HG03025 (cell line): ENCODE measurements around the gene PAWR.

Experiments used
- ATAC-seq: cut with Tn5 transposase; IDR thresholded peaks from one replicate; pipeline ENCODE4 v1.9.1; 2021; ENCODE audit warnings: mild to moderate bottlenecking, moderate library complexity; ENCODE audit not compliant: unreplicated experiment, low FRiP score

PAWR gene, protein sequence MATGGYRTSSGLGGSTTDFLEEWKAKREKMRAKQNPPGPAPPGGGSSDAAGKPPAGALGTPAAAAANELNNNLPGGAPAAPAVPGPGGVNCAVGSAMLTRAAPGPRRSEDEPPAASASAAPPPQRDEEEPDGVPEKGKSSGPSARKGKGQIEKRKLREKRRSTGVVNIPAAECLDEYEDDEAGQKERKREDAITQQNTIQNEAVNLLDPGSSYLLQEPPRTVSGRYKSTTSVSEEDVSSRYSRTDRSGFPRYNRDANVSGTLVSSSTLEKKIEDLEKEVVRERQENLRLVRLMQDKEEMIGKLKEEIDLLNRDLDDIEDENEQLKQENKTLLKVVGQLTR

DNA sequence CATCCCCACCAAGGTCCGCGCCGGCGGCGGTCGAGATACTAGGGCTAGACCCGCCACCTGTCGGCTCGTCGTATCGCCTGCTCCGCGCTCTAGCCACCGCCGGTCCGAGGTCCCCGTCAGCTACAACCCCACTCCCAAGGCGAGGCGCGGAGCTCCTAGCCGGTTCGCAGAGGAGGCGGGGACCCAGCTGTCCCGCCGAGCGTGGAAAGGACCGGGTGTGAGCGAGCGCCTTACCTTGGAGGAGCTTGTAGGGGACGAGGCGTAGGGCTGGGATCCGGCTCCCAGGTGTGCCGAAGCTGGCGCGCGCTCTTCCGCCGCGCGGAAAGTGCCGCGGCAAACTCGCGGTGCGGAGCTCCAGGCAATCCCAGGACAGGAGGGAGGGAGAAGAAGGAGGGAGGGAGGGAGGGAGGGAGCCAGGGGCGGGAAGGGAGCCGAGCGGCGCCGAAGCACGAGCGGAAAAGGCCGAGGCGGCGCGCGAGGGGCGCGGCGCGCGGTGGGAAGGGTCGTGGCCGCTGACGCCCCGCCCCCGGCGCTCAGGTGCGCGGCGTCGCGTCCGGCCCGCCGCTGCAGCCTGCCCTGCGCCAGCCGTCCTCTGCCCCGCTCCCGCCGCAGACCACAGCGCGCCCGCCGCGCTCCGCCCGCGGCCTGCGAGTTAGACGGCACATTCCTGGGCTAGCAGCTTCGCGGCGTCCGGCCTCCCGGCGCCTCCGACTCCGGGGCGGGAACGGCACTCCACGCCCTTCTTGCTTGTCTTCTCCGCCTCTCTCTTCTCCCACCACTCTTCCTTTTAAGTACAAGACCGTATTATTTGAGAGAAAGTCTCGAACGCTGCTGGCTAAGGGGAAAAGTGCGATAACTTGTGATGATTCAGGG lies at the start of gene PAWR:
Gene PAWR (minus strand): TSS at position 327 of the 873 bp plus-strand sequence. CDS start 720 bp downstream, outside the sequence.
- ATAC-seq = peak; percentile 58

DNA sequence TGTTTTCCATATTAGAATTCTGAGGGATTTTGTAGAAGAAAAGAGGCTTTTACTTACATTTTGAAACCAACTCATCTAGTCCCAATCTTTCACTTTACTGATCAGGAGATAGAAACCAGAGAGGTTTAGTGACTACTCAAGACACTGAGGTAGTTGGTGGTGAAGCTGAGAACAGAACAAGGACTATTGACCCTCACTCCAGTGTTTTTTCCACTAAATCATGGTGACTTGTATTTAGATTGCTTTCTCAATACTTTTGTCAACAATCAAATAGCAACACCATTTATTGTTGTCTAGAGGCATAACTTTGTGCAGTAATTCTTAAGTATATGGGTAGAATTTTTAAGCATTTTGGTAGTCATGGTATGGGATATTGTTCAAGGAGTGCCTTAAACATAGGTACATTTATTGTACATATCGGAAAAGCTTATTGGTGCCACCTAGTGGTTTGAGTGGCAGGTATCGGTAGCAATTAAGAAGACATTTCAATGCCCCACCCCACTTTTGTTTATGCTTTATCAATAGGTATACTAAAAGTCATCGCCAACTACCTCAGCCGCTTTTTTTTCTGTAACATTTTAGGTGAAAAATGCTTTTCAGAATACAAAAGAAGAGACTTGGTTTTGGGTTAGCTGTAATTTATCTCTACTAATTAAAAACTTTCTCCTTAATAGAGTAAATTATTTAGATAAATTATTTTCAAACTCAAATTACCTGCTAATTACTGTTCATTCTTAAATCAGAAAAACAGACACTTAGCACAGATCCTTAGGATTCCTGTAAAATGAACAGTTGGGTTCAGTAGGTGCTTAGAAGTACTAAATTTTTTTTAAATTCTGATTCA lies 47.3 kb upstream of the PAWR start:
- ATAC-seq = peak; percentile 85

DNA sequence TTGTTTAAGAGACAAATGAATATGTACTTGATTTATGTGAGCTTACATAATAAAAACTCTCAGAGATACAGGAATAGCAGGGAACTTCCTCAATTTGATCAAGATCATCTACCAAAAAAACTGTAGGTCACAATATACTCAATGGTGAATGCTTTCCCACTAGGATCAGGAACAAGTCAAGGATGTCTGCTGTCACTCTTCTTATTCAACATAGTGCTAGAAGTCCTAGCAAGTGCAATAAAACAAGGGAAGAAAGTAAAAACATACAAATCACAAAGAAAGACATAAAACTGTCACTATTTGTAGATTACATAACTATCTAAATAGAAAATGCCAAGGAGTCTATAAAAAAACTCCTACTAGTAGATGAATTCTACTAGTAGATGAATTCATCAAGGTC lies 41.9 kb upstream of the PAWR start:
- ATAC-seq = no peak

DNA sequence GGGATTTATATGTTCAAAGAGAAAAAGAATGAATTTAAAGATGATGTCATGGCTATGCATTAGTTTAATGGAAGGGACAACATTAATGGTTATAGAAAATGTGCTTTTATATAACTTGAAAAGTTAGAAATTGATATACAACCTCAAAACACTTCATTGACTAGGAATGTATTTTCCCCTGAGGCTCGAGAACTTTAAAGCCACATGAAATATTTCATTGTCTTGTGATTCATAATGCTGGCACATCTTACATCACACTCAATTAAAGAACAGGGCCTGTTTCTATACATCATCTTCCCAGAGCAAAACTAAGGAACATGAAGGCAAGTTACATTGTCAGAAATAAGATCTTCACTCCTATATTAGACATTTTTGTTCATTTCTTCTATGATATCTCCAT lies 35.2 kb upstream of the PAWR start:
- ATAC-seq = no peak

DNA sequence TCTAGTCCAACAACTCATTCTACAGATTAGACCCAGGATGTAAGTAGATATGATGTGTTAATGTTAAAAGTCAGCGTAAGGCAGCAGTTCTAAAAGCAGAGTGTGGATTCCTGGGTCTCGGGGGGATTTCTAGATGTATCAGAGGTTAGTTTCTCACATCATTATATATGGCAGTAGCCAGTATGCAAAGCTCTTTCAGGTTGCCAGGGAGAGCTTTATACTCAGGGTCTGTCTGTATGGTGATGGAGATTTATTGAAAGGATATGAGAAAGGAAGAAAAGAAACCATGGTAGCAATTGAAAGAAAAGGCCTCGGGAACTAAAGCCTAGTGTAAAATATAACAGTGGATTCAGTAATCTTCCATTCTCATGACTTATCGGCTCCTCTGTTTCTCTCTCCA lies 26.2 kb upstream of the PAWR start:
- ATAC-seq = no peak

DNA sequence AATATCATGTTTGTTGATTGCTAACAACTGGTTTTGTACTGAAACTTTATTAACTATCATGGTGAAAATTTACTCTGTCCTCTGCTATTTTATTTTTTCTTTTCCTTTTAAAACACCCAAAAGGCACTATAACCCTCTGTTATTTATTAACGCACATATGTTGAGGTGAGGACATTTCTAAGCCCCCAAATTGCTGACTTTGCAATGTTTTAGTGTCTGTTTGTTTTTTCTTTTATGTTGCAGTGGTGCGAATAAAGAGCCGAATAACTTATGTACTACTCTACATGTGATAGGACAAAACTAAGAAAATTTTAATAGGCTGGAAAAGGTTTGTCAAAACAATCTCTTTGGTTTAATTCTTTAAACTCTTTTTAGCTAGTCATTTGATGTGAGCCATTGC lies 24.5 kb upstream of the PAWR start:
- ATAC-seq = no peak

DNA sequence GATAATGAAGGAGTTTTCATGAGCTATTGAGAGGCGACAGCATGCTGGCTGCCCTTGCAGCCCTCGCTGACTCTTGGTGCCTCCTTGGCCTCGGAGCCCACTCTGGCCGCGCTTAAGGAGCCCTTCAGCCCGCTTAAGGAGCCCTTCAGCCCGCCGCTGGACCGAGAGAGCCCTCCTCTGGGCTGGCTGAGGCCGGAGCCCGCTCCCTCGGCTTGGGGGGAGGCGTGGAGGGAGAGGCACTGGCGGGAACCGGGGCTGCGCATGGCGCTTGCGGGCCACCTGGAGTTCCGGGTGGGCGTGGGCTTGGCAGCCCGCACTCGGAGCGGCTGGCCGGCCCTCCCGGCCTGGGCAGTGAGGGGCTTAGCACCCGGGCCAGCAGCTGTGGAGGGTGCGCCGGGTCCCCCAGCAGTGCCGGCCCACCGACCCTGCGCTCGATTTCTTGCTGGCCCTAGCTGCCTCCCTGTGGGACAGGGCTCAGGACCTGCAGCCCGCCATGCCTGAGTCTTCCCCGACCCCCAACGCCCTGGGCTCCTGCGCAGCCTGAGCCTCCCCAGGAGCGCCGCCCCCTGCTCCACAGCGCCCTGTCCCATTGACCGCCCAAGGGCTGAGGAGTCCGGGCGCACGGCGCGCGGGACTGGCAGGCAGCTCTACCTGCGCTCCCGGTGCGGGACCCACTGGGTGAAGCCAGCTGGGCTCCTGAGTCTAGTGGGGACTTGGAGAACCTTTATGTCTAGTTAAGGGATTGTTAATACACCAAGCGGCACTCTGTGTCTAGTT lies 20.1 kb upstream of the PAWR start:
- ATAC-seq = no peak

DNA sequence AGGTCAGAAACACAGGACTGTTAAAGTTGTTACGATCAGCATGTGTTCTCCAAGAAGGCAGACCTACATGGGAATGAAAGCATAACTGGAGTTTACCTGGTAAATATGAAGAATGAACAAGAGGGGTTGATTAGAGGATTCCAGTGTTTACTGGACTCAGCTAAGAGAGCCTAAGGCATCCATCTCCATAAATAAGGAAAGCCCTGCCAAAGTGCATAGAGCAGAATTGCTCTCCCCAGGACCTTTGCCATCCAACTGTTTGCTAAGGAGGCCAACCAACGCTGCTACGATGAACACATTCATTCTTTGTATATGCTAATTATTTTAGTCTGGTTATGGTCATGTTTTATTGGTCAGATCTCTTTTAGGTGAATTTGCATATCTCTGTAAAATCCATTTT lies 17.1 kb upstream of the PAWR start:
- ATAC-seq = no peak

DNA sequence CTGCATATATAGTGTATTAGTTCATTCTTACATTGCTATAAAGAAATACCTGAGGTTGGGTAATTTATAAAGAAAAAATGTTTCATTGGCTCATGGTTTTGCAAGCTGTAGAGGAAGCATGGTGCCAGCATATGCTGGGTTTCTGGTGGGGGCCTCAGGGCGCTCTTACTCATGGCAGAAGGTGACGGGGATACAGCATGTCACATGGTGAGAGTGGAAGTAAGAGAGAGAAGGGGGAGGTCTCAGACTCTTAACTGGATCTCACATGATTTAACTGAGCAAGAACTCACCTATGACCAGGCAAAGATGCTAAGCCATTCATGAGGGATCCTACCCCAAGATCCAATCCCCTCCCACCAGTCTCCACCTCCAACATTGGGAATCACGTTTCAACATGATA lies 15.9 kb upstream of the PAWR start:
- ATAC-seq = no peak

DNA sequence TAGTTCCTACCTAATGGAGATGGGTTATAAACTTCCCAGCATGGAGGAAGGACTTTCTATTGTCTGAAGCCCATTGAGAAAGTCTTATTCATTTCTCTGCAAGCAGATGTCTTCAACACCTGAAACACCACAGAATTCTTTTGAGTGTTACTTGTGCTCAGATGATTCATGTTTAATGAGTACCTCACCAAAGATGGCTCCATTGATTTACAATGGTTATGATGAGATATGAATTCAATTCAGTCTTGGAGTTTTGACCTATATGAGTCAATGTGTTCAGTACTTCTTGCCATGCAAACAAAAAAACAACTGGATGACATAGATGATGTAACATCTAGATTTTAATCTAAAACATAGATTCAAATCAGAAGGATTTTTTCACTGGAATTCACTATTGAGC lies 15.4 kb upstream of the PAWR start:
- no peak for ATAC-seq

DNA sequence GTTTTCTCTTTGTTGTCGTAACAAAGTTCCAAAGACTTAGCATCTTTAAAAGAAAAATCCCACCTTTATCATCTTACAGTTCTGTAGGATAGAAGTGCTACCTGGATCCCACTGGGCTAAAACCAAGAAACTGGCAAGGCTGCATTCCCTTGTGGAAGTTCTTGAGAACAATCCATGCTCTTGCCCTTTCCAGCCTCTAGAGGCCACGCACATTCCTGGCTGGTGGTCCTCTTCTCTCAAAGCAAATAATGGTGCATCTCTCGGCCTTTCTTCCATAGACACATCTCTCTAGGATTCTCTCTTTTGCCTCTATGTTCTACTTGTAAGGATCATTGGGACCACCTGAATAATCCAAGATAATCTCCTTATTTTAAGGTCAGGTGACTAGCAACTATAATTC lies 8.2 kb upstream of the PAWR start:
- no peak for ATAC-seq

DNA sequence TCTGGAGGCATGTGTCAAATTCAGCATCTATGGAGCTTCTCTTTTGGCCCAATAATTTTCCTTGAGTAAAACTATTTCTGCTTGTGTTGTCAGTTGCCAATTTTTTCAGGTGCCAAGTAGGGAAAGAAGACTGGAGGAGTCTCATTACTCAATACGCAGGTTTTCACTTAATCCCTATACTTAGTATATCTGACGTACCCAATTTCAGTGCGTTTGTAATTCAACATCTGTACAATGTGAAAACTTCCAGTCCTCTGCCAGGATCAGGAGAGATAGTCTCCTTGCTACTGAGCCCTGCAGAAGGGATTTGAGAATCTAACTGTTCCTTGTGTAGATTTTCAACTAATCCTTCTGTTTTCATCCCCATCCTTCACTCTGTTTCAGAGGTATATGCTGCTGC lies 5.7 kb upstream of the PAWR start:
- no peak for ATAC-seq

DNA sequence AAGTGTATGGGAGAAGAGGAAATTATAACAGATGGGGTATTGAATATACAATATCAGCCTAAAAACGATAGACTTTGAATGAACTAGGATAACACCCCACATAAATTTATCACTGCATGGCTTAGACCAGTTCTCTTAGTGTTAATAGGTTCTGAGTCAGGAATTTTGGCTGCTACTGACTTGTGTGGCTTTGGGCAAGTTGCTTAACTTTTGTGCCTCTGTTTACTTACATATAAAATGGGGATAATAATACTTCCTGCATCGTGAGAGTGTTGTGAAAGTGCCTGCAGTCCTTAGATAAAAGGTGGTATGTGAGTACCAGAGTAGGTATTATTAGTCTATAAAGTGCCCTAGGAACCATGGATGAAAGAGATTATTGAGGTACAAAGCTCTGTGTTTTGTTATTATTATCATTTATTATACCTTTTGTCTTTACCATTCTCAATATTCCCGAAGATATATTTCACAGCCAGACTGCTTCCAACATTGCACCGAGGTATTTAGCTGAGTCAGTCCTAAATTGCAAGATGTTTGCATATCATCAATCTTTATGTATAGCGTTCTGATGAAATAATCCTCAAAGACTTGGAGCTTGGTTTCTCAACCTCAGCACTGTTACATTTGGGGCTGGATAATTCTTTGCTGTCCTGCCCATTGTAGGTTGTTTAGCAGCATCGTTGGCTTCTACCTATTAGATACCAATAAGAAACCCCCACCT lies 2.3 kb upstream of the PAWR start:
- ATAC-seq = no peak

DNA sequence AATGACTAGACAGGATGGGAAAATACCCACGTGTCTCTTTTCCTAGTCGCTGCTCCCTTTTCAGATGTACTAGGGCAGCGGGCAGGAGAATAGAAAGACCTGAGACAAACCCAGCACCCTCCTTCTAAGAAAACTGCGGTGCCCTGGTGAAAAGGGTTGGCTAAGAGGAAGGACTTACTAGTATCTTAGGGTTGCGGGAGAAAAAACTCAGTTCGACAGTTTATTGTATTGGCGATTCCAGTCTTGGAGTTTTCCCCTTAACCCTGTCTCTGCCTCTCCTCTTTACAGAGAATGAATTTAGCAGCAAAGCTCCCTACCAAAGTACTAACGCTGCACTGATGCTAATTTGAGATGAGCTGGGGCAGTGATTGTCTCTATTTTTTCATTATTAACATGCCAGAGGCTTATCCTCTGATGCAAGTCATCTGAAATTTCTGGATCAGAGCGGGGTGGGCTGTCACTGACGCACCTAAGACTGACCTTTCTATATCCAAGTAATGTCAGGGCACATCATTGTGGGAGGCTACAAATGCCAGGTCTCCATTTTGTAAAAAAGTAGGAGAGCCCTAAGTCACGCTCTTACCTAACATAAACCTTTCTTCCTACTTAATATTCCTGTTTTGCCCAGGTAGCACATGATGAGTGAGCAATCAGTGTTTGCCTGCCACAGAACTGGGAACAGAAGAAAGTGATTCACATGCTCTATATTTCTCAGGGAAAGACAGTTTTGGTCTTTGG lies 916 bp upstream of the PAWR start:
- ATAC-seq = no peak

DNA sequence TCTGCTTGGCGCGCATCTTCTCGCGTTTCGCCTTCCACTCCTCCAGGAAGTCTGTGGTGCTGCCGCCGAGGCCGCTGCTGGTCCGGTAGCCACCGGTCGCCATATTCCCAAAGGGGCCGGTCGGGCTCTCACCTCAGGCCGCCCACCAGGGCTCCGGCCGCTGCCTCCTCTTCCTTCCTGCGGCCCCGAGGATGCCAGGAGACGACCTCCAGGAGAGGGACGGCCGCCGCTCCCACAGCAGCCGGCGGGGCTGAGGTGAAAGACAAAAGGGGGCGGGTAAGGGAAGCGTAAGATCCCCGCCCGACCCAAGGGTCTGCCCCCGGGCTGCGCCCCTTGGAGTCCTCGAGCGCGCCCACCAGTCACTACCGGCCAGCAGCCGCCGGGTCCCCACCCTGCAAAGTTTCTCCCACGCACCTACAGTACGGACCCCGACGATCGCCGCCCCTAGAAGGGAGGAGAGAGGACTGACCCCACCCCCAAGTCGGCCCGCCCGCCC lies 574 bp downstream of the PAWR start:
- peak; percentile 31 for ATAC-seq

DNA sequence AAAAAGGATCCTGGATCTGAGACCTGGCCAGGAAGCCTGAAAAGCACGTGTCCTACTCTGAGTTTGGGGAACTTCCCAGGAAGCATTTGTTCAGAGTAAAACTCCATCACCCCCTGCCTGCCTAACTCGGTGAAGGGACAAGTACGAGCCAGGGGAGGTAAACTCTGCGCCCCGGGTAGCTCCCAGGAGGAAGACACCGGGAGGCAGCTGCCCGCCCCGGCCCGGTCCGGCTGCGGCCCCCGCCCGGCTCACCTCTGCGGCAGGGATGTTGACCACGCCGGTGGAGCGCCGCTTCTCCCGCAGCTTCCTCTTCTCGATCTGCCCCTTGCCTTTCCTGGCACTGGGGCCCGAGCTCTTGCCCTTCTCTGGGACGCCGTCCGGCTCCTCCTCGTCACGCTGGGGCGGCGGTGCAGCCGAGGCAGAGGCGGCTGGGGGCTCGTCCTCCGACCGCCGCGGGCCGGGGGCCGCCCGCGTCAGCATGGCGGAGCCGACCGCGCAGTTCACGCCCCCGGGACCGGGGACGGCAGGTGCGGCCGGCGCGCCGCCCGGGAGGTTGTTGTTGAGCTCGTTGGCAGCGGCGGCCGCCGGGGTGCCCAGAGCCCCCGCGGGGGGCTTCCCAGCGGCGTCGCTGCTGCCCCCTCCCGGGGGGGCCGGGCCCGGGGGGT lies 1.2 kb downstream of the PAWR start:
- peak; percentile 25 for ATAC-seq

DNA sequence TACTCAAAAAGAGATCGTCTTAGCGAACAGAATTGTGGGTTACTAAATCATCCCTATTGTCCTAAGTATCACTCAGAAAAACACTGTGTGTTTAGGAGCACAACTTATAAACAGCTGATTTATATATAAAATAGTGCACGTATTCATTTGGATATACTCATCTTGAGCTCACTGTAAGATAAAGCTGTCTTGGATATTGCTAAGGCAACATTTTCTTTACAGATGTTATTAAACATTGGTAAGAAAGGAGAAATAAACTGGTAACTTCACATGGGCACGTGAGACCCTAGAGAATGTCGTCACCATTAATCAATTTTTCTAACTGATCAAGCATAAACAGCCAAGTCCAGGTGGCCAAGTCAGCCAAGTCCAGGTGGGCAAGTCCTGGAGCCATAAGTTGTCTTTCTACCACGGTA lies 1.7 kb downstream of the PAWR start:
- no peak for ATAC-seq

DNA sequence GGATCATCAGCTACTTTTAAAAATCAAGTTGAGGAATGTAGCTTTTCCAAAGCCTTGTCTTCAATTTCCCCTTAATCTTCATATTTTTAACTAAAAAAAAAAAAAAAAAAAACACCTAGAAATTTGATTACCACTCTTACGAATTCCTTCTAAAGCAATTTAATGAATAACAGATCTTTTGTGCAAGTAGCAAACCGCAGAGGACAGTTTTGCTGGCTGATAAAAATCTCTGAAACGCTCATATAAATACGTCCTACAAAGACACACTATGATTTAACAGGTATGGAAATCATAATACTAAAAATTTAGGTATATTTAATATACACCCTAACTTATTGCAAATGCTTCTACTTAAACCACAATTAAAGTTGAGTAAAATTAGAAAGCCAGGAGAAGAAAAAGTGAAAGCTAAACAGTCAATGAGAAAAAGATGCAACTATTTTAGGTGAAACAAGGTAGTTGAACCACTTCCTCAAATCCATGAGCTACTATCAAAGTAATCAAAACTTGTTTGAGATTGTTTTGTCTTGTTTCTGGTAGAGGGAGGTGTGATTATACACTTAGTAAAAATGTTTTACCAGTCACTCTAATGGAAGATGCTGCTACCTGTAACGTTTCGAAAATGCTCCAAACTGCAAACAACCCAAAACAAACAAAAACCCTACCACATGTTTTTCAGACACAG lies 2.2 kb downstream of the PAWR start:
- ATAC-seq = no peak
